Inferior parietal cortex (tissue), 1 donor: ENCODE measurements around the gene F2RL3.

ENCODE experiments used
- DNase-seq: peaks from one replicate; pipeline ENCODE4 v3.0.0-alpha.2; 2016; ENCODE audit errors: extremely low spot score

The F2RL3 gene

GRCh38 chr19:16894080-16894479 is 5.3 kb downstream of the F2RL3 start:
- no peak for DNase-seq

DNA sequence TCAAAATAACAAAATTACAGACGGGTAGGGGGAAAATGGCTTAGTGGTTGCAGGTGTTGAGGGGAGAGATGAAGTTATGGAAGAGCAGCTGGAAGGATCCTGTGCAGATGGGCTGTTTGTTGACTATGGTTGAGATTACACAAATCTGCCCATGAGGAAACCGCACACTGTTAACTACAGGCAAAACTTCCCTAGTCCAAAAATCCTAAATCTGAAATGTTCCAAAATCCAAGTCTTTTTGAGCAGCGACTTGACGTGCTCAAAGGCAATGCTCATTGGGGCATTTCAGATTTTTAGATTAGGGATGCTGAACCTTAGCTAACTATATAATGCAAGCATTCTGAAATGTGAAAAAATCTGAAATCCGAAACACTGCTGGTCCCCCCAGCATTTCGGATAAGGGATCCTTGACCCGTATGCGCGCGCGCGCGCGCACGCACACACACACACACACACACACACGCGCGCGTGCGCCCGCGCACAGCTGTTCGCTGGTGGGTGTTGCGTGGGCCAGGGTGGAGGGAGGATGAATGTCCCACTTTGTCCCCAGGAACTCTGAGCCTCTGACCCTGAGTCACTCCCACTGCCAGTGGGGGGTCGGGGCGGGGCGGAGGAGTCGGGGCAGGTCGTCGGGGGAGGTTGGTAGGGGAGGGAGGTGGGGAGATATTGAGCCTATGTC is 6.8 kb downstream of the F2RL3 start:
- no peak for DNase-seq

DNA sequence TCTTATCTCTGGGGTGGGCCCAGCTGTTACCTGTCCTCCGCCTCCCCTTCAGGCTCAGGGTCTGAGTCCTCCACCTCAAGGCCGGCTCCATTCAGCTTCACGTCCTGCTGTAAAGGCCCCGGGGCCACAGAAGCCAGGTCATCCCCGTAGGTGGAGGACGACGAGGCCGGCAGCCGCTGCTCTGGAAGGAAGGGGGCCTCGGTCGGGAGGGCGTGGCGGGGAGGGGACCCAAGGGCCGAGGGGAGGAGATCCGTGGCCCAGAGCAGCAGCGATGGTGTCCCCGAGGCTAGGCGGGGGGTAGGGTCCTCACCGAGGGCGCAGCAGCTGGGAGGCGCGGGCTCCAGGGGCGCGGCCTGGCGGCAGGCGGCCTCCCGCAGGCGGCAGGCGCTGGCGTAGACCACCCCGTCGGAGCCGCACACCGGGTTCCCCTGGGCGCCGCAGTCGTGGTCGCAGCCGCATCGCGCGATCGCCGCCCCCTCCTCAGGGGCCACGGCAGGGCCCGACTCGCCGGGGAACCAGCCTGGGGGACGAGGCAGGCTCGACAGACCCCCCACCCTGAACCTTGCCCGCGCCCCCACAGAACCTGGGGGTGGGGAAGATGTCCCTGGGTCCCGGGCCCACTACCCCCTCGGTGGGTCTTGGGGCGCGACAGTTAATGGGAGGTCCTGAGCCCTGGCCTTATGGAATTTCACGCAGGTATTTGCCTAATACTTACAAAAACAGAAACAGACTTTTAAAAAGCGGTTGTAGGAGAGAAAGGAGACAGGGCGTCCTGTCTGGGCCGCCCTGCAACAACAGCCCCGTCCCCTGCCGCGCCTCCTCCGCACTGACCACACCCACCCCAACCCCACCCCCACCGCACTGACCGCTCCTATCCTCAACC is 7.6 kb downstream of the F2RL3 start:
- DNase-seq = no peak

DNA sequence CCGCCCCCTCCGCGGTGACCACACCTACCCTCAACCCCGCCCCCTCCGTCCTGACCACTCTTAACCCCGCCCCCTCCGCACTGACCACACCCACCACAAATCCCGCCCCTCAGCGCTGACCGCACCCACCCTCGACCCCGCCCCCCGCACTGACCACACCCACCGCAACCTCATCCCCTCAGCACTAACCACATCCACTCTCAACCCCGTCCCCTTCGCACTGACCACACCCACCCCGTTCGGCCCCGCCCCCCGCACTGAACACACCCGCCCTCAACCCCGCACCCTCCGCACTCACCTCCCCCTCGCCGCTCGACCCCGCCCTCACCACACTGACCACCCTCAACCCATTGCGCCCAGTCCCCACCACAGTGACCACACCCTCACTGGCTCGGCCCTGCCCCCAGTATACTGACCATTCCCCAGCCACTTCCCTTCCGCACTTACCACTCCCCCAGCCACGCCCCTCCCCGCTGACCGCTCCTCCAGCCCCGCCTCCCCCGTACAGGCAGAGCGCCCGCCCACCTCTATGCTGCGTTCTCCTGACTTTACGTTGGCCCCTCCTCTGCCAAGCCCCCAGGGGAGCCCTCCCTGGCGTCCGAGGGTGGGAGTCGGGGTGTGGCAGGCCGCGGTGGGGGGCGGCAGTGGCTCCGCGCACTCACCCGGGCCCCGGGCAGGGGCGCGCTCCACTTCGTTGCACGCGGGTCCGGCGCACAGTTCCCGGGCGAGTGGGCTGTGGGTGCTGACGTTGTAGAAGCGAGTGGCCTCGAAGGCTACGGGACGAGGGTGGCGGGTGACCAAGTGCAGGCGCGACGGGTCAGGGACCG is 8.4 kb downstream of the F2RL3 start:
- peak; percentile 25 for DNase-seq

DNA sequence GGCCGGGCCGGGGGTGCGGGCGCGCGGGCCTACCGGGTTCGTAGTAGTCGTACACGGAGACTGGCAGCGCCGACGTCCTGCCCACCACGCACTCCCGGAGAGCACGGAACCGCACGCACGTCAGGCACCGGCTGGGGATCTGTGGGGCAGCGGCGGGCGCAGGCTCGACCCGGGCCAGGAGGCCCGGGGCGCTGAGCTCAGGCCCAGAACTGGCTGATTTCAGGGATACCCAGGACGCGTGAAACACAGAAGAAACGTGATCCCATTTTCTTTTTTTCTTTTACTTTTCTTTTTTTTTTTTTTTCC is 9.0 kb downstream of the F2RL3 start:
- no peak for DNase-seq

DNA sequence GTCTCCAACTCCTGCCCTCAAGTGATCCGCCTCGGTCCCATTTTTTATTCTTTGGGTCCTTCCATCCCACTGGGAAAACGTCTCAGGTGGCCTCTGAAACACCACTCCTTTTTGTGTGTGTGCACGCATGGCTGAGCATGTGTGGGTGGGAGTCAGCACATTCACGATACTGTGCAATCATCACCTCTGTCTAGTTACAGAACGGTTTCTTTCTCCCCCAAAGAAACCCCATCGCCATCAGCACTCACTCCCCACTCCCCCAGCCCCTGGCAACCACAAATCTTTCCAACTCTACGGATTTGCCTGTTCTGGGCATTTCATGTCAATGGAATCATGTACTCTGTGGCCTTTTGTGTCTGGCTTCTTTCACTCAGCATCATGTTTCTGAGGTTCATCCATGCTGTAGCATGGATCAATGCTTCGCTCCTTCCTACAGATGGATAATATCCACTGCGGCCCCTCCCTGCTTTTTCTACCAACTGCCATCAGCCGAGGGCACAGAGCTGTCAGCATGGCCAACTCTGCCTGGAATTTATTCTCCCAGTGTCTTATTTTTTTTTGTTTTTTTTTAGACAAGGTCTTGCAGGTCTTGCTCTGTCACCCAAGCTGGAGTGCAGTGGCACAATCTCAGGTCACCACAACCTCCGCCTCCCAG is 9.7 kb downstream of the F2RL3 start:
- no peak for DNase-seq

DNA sequence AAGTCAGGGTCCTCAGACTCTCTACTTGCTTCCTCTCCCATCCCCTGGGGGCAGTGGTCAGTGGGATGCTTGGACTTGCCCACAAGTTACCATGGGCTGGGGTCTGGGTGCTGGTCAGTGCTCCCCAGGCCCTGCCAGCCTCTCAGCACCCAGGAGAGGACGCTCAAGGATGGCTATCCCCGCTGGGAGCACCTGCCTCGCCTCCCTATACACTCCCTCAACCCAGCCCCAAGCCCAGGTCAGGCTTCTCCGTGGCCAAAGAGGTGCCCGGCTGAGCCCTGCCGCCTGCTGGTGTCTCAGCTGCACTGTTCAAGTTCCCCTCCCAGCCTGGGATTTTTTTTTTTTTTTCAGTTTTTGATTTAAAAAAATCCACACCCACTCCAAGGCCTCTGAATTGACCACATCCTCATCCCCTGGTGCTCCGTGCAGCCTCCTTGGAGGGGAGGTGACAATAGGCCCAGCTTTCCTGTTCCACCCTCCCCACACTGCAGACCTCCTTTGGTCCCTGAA is 10.8 kb downstream of the F2RL3 start:
- DNase-seq = no peak

- DNase-seq = no peak
Measured at GRCh38 chr19:16901491-16902175, 12.8 kb downstream of the F2RL3 start.

DNA sequence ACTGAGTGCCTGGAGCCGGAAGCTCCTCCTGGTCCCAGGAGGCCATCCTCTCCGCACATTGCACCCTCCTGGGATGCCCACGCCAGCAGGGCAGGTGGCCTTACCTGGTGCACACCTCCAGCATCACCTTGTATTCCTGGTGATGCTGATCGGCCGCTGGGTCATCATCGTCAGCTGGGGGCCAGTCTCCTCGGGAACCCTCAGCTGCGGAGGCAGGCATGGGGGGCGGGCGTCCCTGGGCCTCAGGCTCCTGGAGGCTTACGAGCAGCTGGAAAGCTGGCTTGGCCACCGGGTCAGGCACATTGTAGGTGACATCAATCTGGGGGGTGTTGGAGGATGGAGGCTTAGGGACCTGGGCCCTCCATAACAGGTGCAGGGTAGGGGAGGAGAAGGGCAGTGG is 13.7 kb downstream of the F2RL3 start:
- no peak for DNase-seq

DNA sequence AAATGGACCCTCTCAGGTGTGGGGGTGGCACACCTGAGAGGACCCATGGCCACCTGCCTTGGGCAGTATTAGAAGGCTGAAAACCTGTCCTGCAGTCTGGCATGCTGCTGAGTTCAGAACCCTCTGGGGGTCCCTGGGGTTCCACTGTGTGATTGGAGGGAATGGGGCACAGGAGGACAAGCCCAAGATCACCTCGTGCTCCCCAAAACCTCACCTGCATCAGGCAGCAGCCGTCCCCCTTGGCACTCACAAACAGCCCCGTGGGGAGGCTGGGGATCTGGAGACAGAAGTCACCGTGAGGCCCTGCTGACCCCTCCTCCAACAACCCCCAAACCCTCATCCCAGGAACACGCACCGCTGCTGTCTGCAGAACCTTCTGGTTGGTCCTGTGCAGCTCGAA is 14.5 kb downstream of the F2RL3 start:
- no peak for DNase-seq

DNA sequence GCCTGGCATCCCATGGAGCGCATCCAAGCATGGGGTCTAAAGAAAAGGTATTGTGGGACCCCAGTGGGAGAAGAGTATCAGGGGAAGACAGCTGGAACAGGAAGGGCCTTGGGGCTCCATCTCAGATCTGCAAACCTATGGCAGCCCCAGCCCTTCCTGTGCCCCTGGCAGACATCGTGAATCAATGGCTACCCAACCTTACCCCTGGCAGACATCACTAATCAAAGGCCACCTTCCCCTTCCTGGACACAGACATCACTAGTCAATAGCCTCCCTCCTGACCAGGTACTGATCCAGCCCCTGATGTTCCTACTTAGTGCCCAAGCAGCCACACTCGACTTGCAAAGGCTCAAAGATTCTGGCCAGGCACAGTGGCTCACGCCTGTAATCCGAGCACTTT is 15.8 kb downstream of the F2RL3 start:
- no peak for DNase-seq

- no peak for DNase-seq
Measured at GRCh38 chr19:16908759-16909158, 20.0 kb downstream of the F2RL3 start.

GRCh38 chr19:16911046-16911445 is 22.2 kb downstream of the F2RL3 start:
- DNase-seq = no peak

GRCh38 chr19:16912780-16913179 is 24.0 kb downstream of the F2RL3 start:
- DNase-seq = no peak

DNA sequence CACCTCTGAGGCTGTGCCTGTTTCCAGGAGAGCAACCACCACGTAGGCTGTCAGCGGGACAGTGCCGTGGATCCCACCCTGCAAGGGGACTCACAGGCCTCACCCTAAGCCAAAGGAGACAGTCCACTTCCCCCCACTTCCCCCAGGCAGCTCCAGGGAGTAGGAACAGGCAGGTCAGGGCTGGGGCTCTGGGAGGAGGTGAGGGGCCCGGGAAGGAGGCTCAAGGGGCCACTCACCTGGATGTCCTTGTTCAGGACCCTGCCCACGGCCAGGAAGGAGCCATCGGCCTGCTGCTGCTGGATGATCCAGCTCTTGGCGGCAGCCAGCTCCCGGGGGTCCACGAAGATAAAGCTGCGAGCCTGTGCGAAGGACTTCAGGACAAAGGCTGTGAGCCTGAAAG is 25.6 kb downstream of the F2RL3 start:
- DNase-seq = no peak

DNA sequence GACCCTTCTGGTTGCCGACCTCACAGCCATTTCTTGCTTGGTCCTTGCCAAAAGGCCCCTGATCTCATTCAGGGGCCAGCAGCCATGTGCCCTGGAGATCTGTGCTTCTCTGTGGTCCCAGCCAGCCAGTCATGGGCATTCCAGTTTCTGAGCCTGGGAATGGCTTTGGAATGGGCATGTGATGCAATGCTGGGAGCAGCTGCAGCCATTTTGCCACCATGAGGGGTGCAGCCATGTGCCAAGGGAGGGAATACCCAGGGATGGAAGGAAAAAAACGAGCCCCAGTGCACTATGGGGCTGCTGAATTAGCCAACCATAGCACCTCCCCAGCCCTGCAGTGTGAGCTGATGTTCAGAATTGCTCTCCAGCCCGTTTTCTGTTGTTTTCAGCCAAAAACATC is 26.3 kb downstream of the F2RL3 start:
- DNase-seq = no peak

DNA sequence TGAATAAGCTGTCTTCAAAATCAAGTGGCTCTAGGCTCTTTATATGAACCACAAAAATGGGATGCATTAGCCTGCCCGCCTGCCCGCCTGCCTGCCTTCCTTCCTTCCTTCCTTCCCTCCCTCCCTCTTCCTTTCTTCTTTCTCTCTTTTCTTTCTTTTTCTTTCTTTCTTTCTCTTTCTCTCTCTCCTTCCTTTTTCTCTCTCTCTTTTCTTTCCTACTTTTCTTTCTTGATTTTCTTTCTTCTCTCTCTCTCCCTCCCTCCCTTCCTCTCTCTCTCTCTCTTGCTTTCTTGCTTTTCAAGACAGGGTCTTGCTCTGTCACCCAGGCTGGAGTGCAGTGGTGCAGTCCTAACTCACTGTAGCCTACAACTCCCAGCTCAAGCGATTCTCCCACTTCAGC is 26.9 kb downstream of the F2RL3 start:
- no peak for DNase-seq

DNA sequence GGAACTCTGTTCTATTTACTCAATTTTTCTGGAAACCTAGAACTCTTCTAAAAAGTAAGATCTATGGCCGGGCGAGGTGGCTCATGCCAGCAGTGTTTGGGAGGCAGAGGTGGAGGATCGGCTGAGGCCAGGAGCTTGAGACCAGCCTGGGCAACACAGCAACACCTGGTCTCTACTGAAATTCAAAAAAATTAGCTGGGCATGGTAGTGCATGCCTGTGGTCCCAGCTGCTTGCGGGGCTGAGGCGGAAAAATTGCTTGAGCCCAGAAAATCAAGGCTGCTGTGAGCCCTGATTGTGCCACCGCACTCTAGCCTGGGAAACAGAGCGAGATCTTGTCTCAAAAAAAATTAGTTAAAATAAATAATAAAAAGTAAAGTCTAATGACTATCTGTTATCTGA is 28.6 kb downstream of the F2RL3 start:
- DNase-seq = no peak

- no peak for DNase-seq
Measured at GRCh38 chr19:16919496-16919895, 30.7 kb downstream of the F2RL3 start.

DNA sequence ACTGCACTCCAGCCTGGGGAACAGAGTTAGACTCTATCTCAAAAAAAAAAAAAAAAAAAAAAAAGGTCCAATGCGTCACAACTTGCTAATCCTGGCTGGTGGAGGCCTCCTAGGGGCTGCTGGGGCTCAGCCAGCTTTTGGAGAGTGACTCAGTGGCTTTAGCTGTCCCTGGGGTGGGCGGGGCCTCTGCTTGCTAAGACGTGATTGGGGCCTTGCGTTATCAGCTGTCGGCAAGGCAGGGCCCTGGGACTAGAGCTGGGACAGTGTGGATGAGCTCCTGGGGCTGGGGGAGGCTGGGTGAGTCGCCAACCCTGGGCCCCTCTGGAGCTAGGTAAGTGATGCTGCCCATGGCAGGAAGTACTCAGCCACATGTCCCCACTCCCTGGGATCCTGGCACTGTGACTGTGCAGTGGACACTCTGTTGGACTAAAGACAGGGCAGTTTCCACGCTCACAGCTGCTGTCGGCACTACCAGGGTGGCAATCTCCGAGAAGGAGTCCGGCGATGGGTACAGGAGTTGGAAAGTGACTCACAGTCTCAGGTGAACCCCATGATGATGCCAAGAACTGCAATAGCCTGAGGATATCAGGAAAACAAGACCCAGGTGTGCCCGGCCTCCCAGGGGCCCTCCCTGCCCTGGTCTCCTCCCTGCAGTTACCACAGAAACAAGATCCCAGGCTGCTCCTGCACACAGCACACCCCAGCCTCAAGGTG is 32.2 kb downstream of the F2RL3 start:
- DNase-seq = no peak
